Measurements from ENCODE around the gene COLEC11. TPM values are rescaled to one million over a fixed set of nuclear protein-coding genes. Genes with fewer than 3 reads are reported as not detected.

The COLEC11 gene
- total and polyA plus RNA-seq, 2 of the 13 experiments (the other 11 are each of a cell fraction or from before 2014, with no cell fraction given) = 1.5 to 3.0 TPM

- peak overlapping the region; percentile 3 for H2AFZ ChIP-seq (ENCODE audit: low read length)
- 42% methylated on average over 12 of the region's 20 CpGs for WGBS (ENCODE audit: low lambda C conversion rate)
- ATAC-seq (peak; percentile 22), FAIRE-seq (no peak), DNase-seq (ENCODE audit: low spot score) (no peak)
- peak overlapping the region in 1 of 3 experiments; percentile 53; a peak in 2 of 6 replicates for H3K4me3 ChIP-seq (replicated peaks in 1 of 3; ENCODE audit: insufficient read depth in 1 of 3, low read depth in 2 of 3, low read length in 3 of 3)
- in situ Hi-C loops (cut with HindIII; ENCODE audit: extremely low pct_ligation_motif_present, low pct_unique_long_range_greater_than_20kb) (loop anchor here (5.0 kb wide), 1 partner anchor 73 kb away; the partner anchor contains the start of gene RPS7), intact Hi-C loops (cut with micrococcal nuclease; ENCODE audit: unreplicated experiment) (loop anchor here (1.0 to 10.0 kb wide), 5 partner anchors 24 to 346 kb away; partner anchors contain the start of gene RNASEH1)
- CTCF ChIA-PET (ENCODE audit: low intra/inter-chr PET ratio, low total read pairs) = interaction anchor here (0.7 to 2.1 kb wide), 5 partner anchors 21 to 226 kb away, joined by 3 to 14 read pairs (median 8); no protein-coding TSS in a partner anchor
- no peaks in the 10 kb centered on the region for H4K20me1 ChIP-seq (ENCODE audit: insufficient read depth, low read length)
- BruUV-seq (replicated peaks) = no TSS peak
- POLR2A ChIA-PET = interaction anchor here (4.0 kb wide), 1 partner anchor 92 kb away, joined by 28 read pairs; the partner anchor contains the start of gene RNASEH1
- peak overlapping the region; percentile 95 for H3K4me2 ChIP-seq (ENCODE audit: low read depth, low read length)
- no peaks in the 10 kb centered on the region for H3K79me2 ChIP-seq (ENCODE audit: insufficient read depth, low read length)
- H3K27ac ChIP-seq (ENCODE audit: extremely low read length, insufficient read depth, low read length) = no peak overlapping the region
- H3K9me3 ChIP-seq (ENCODE audit: low read length) = no peaks in the 10 kb centered on the region
- no peaks in the 10 kb centered on the region for H3K36me3 ChIP-seq (replicated peaks in 1 of 2; ENCODE audit: control insufficient read depth in 1 of 2, insufficient read depth in 2 of 2, low read length in 2 of 2)
- peaks cover 6 to 21% of the 10 kb centered on the region in 2 experiments; a peak in 2 of 5 replicates for H3K27me3 ChIP-seq (ENCODE audit: control insufficient read depth in 1 of 2, insufficient read depth in 2 of 2, low read length in 2 of 2)
- H3K4me1 ChIP-seq (ENCODE audit: insufficient read depth, low read length) = peaks cover 54% of the 10 kb centered on the region
- no peak overlapping the region for H3K9ac ChIP-seq (ENCODE audit: insufficient read depth, low read depth, low read length)
- 0 out of 2 replicates have a peak, but pooled peaks have one; percentile 6 for TF ChIP-seq RAD21 (CRISPR knock-in tag; IDR thresholded peaks at IDR 0.05)
- 0 out of 2 replicates have a peak, but pooled peaks have one; percentile 21 for TF ChIP-seq HNRNPL (IDR thresholded peaks at IDR 0.05; ENCODE audit: low read depth, low read length)
- TF ChIP-seq KDM1A (CRISPR knock-in tag; IDR thresholded peaks at IDR 0.05) = no peak
- TF ChIP-seq ARHGAP35 (CRISPR knock-in tag; IDR thresholded peaks at IDR 0.05; ENCODE audit: borderline replicate concordance) = no peak
- 0 out of 2 replicates have a peak, but pooled peaks have one; percentile 19 for TF ChIP-seq PHF21A (CRISPR knock-in tag; IDR thresholded peaks at IDR 0.05)
- TF ChIP-seq, protein P1, sequence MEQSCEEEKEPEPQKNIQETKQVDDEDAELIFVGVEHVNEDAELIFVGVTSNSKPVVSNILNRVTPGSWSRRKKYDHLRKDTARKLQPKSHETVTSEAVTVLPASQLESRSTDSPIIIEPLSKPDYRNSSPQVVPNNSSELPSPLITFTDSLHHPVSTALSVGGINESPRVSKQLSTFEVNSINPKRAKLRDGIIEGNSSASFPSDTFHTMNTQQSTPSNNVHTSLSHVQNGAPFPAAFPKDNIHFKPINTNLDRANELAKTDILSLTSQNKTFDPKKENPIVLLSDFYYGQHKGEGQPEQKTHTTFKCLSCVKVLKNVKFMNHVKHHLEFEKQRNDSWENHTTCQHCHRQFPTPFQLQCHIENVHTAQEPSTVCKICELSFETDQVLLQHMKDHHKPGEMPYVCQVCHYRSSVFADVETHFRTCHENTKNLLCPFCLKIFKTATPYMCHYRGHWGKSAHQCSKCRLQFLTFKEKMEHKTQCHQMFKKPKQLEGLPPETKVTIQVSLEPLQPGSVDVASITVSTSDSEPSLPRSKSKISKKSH (CRISPR knock-in tag; IDR thresholded peaks at IDR 0.05; ENCODE audit: borderline replicate concordance) = 0 out of 2 replicates have a peak, but pooled peaks have one; percentile 19
- TF ChIP-seq AKAP8 (CRISPR knock-in tag; IDR thresholded peaks at IDR 0.05) = 0 out of 2 replicates have a peak, but pooled peaks have one; percentile 44
- peak; percentile 48; the same call in 1 of the 2 replicates for TF ChIP-seq ATF7-NPFF (CRISPR knock-in tag; IDR thresholded peaks at IDR 0.05; ENCODE audit: low read depth)
- no peak for TF ChIP-seq MTA1 (CRISPR knock-in tag; IDR thresholded peaks at IDR 0.05; ENCODE audit: borderline replicate concordance)
- 0 out of 2 replicates have a peak, but pooled peaks have one; percentile 34 for TF ChIP-seq HIC2 (CRISPR knock-in tag; IDR thresholded peaks at IDR 0.05; ENCODE audit: low read depth)
- TF ChIP-seq CTCF (CRISPR knock-in tag; IDR thresholded peaks at IDR 0.05) = peak; percentile 37
- peak; percentile 33; the same call in 1 of the 2 replicates for TF ChIP-seq ZSCAN21 (CRISPR knock-in tag; IDR thresholded peaks at IDR 0.05; ENCODE audit: borderline replicate concordance)
- TF ChIP-seq SPEN (CRISPR knock-in tag; IDR thresholded peaks at IDR 0.05; ENCODE audit: low read depth) = peak; percentile 18; the same call in 1 of the 2 replicates
- TF ChIP-seq JUND (CRISPR knock-in tag; IDR thresholded peaks at IDR 0.05) = no peak
- TF ChIP-seq ZNF782 (CRISPR knock-in tag; IDR thresholded peaks at IDR 0.05; ENCODE audit: borderline replicate concordance) = no peak
- TF ChIP-seq RELA (CRISPR knock-in tag; IDR thresholded peaks at IDR 0.05) = no peak
- 0 out of 2 replicates have a peak, but pooled peaks have one; percentile 17 for TF ChIP-seq ZNF337 (CRISPR knock-in tag; IDR thresholded peaks at IDR 0.05; ENCODE audit: borderline replicate concordance, low read depth)
- TF ChIP-seq DNMT1 (CRISPR knock-in tag; IDR thresholded peaks at IDR 0.05) = no peak
These were observed 55.4 kb downstream of the COLEC11 start for GRCh38 chr2:3650140-3650920.
